Measurements from ENCODE around the gene BCAS3. TPM values are rescaled to one million over a fixed set of nuclear protein-coding genes. Genes with fewer than 3 reads are reported as not detected.

BCAS3 gene
- polyA plus RNA-seq, 1 donor from 2014 or later, result 21.6 TPM

DNA sequence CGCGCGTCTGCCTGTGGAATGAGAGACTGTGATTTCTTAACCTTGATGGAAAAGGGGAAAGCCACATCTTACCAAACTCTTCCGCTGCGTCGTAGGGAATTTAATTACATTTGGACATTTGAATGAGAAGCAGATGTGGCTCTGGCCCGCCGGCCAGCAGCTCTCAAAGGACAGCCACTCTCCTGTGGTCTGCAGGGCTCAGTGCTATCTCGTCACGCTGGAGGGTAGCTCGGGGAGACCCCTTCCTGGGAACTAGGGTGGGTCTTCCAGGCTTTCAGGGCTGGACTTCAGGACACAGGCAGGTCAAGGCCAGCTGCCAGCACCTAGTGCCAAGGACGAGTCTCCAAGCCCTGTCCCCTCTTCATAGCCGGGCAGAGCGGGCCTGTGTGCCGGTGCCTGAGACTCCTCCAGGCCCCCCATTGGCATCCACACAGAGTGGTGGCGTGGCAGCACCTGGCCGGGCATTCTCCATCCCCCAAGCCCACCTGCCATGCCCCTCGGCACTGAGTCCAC, 706.1 kb downstream of the BCAS3 start:
- Histone ChIP-seq H3K9me2 (ENCODE audit: insufficient read depth, low read length) (no peaks in the 10 kb centered on the region), H4K20me1 (ENCODE audit: insufficient read depth) (no peaks in the 10 kb centered on the region), H3K4me2 (ENCODE audit: low read length) (no peak overlapping the region), H3K27me3 (ENCODE audit: insufficient read depth, low read depth, low read length) (no peaks in the 10 kb centered on the region), H3F3A (ENCODE audit: insufficient read depth, low read length, poor library complexity, severe bottlenecking) (no peaks in the 10 kb centered on the region), H3K27ac (ENCODE audit: low read length) (no peak overlapping the region), H2AFZ (ENCODE audit: low read depth, low read length) (no peak overlapping the region), H3K79me2 (replicated peaks; ENCODE audit: insufficient read depth, low read length) (no peaks in the 10 kb centered on the region), H3K4me3 (ENCODE audit: low read length) (no peak overlapping the region), H3K9ac (ENCODE audit: low read length) (no peak overlapping the region), H3K9me3 (ENCODE audit: low read length) (no peaks in the 10 kb centered on the region), H3K36me3 (ENCODE audit: insufficient read depth, low read length) (no peaks in the 10 kb centered on the region)
- TF ChIP-seq, protein P1, sequence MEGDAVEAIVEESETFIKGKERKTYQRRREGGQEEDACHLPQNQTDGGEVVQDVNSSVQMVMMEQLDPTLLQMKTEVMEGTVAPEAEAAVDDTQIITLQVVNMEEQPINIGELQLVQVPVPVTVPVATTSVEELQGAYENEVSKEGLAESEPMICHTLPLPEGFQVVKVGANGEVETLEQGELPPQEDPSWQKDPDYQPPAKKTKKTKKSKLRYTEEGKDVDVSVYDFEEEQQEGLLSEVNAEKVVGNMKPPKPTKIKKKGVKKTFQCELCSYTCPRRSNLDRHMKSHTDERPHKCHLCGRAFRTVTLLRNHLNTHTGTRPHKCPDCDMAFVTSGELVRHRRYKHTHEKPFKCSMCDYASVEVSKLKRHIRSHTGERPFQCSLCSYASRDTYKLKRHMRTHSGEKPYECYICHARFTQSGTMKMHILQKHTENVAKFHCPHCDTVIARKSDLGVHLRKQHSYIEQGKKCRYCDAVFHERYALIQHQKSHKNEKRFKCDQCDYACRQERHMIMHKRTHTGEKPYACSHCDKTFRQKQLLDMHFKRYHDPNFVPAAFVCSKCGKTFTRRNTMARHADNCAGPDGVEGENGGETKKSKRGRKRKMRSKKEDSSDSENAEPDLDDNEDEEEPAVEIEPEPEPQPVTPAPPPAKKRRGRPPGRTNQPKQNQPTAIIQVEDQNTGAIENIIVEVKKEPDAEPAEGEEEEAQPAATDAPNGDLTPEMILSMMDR (IDR thresholded peaks at IDR 0.05; ENCODE audit: poor library complexity, severe bottlenecking), result no peak
- TF ChIP-seq, protein P2, sequence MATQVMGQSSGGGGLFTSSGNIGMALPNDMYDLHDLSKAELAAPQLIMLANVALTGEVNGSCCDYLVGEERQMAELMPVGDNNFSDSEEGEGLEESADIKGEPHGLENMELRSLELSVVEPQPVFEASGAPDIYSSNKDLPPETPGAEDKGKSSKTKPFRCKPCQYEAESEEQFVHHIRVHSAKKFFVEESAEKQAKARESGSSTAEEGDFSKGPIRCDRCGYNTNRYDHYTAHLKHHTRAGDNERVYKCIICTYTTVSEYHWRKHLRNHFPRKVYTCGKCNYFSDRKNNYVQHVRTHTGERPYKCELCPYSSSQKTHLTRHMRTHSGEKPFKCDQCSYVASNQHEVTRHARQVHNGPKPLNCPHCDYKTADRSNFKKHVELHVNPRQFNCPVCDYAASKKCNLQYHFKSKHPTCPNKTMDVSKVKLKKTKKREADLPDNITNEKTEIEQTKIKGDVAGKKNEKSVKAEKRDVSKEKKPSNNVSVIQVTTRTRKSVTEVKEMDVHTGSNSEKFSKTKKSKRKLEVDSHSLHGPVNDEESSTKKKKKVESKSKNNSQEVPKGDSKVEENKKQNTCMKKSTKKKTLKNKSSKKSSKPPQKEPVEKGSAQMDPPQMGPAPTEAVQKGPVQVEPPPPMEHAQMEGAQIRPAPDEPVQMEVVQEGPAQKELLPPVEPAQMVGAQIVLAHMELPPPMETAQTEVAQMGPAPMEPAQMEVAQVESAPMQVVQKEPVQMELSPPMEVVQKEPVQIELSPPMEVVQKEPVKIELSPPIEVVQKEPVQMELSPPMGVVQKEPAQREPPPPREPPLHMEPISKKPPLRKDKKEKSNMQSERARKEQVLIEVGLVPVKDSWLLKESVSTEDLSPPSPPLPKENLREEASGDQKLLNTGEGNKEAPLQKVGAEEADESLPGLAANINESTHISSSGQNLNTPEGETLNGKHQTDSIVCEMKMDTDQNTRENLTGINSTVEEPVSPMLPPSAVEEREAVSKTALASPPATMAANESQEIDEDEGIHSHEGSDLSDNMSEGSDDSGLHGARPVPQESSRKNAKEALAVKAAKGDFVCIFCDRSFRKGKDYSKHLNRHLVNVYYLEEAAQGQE (IDR thresholded peaks at IDR 0.05; ENCODE audit: borderline replicate concordance), result no peak
- TF ChIP-seq EP300 (conservative IDR thresholded peaks at IDR 0.05; ENCODE audit: poor library complexity, severe bottlenecking) (no peak), TAF1 (IDR thresholded peaks at IDR 0.05; ENCODE audit: low read depth) (no peak), MXI1 (conservative IDR thresholded peaks at IDR 0.05; ENCODE audit: poor library complexity, severe bottlenecking) (no peak), EZH2 (IDR thresholded peaks at IDR 0.05; ENCODE audit: borderline replicate concordance, insufficient read depth, low read length, poor library complexity, severe bottlenecking) (no peak), POLR2AphosphoS5 (IDR thresholded peaks at IDR 0.05) (no peak), RAD21 (conservative IDR thresholded peaks at IDR 0.05) (no peak), SMC3 (conservative IDR thresholded peaks at IDR 0.05; ENCODE audit: poor library complexity) (no peak)

DNA sequence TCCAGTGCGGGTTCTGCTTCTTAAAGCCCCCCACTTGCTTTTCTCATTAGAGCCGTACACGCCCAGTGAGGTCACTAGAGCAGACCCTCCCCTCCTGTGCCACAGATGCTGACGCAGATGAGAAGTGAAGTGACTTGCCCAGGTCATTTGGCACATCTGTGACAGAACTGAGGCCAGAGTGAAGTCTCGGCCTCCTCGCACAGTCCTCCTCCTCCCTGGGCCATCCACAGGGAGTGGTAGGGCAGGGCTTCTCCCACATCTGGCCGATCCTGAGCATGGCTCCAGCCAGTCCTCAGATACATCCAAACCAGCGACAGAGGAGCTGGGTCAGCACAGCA, 706.7 kb downstream of the BCAS3 start:
- Histone ChIP-seq H3K27me3 (ENCODE audit: insufficient read depth, low read depth, low read length) (peaks cover 1% of the 10 kb centered on the region), H3K9me3 (ENCODE audit: low read length) (no peaks in the 10 kb centered on the region), H3K9ac (ENCODE audit: low read length) (no peak overlapping the region), H3K36me3 (ENCODE audit: insufficient read depth, low read length) (no peaks in the 10 kb centered on the region), H3K4me2 (ENCODE audit: low read length) (no peak overlapping the region), H3K4me3 (ENCODE audit: low read length) (no peak overlapping the region), H3K79me2 (replicated peaks; ENCODE audit: insufficient read depth, low read length) (no peaks in the 10 kb centered on the region), H2AFZ (ENCODE audit: low read depth, low read length) (no peak overlapping the region), H3K27ac (ENCODE audit: low read length) (no peak overlapping the region), H4K20me1 (ENCODE audit: insufficient read depth) (no peaks in the 10 kb centered on the region), H3K9me2 (ENCODE audit: insufficient read depth, low read length) (no peaks in the 10 kb centered on the region), H3F3A (ENCODE audit: insufficient read depth, low read length, poor library complexity, severe bottlenecking) (no peaks in the 10 kb centered on the region)
- TF ChIP-seq EP300 (conservative IDR thresholded peaks at IDR 0.05; ENCODE audit: poor library complexity, severe bottlenecking), result no peak
- TF ChIP-seq MXI1 (conservative IDR thresholded peaks at IDR 0.05; ENCODE audit: poor library complexity, severe bottlenecking), result no peak
- no peak for TF ChIP-seq SMC3 (conservative IDR thresholded peaks at IDR 0.05; ENCODE audit: poor library complexity)
- no peak for TF ChIP-seq POLR2AphosphoS5 (IDR thresholded peaks at IDR 0.05)
- TF ChIP-seq, protein P2 (IDR thresholded peaks at IDR 0.05; ENCODE audit: borderline replicate concordance), result no peak
- TF ChIP-seq, protein P1 (IDR thresholded peaks at IDR 0.05; ENCODE audit: poor library complexity, severe bottlenecking), result no peak
- TF ChIP-seq EZH2 (IDR thresholded peaks at IDR 0.05; ENCODE audit: borderline replicate concordance, insufficient read depth, low read length, poor library complexity, severe bottlenecking), result no peak
- no peak for TF ChIP-seq RAD21 (conservative IDR thresholded peaks at IDR 0.05)
- TF ChIP-seq TAF1 (IDR thresholded peaks at IDR 0.05; ENCODE audit: low read depth), result no peak
